Upper lobe of right lung (tissue), 1 donor: ENCODE data around the gene CDH11. TPM values are rescaled to one million over a fixed set of nuclear protein-coding genes. Genes with fewer than 3 reads are reported as not detected.

Source experiments
- ATAC-seq: fragments of 200-7000 bp; cut with Tn5 transposase; one replicate; pipeline ENCODE4 v1.9.1; 2020; ENCODE audit warnings: mild to moderate bottlenecking, moderate library complexity
- DNase-seq: peaks from one replicate; pipeline ENCODE4 v3.0.0-alpha.2; 2020
- H3K27ac ChIP-seq: fragments of 200-600 bp; one replicate; pipeline ENCODE4 v1.8.0; 2022
- H3K27me3 ChIP-seq: fragments of 200-600 bp; one replicate; pipeline ENCODE4 v1.8.0; 2022; ENCODE audit warnings: mild to moderate bottlenecking
- H3K36me3 ChIP-seq: fragments of 200-600 bp; one replicate; pipeline ENCODE4 v1.8.0; 2022
- H3K4me1 ChIP-seq: fragments of 200-600 bp; one replicate; pipeline ENCODE4 v1.8.0; 2022
- H3K4me3 ChIP-seq: fragments of 200-600 bp; one replicate; pipeline ENCODE4 v1.8.0; 2022; ENCODE audit warnings: mild to moderate bottlenecking
- H3K9me3 ChIP-seq: fragments of 200-600 bp; one replicate; pipeline ENCODE4 v1.8.0; 2022
- CTCF ChIP-seq: fragments of 200-600 bp; IDR thresholded peaks from one replicate; pipeline ENCODE4 v1.8.0; 2022; ENCODE audit warnings: antibody characterized with exemption
- intact Hi-C: fragments of 100-400 bp; cut with DNase I; formaldehyde crosslinking; loops from one replicate; pipeline ENCODE4 v1.11.0; 2022
- total RNA-seq: library from RNA; stranded (reverse); fragmentation: NEBNext Ultra II Directional; extraction: Animal tissue kit (Norgen Biotek cat#: 25700); gene quantifications from one replicate; pipeline ENCODE4 v1.2.1, GENCODE V29; 2021
- donor health status: DM: no; HTN: yes; CAD: no; lungs with severe emphysema.

Gene CDH11
- total RNA-seq, 1 donor from 2014 or later, result 176 TPM

- intact Hi-C loops, result no loop called here
- TF ChIP-seq CTCF, result no peak
- no peak for DNase-seq
These were observed 2.4 kb downstream of the CDH11 start for GRCh38 chr16:65119435-65119834.

GRCh38 chr16:65118871-65119270, 3.0 kb downstream of the CDH11 start:
- Histone ChIP-seq H3K4me1 (peaks cover 4% of the 10 kb centered on the region), H3K4me3 (peak overlapping the region; percentile 62), H3K9me3 (no peaks in the 10 kb centered on the region), H3K36me3 (no peaks in the 10 kb centered on the region), H3K27me3 (peaks cover 33% of the 10 kb centered on the region), H3K27ac (peak overlapping the region; percentile 13)
- DNase-seq (no peak), ATAC-seq (no peak)
- intact Hi-C loops, result no loop called here
- no peak for TF ChIP-seq CTCF

More at GRCh38 chr16:65119435-65119834, 2.4 kb downstream of the CDH11 start:
- Histone ChIP-seq H3K27me3 (peaks cover 38% of the 10 kb centered on the region), H3K9me3 (no peaks in the 10 kb centered on the region), H3K27ac (peak overlapping the region; percentile 13), H3K4me1 (peaks cover 4% of the 10 kb centered on the region), H3K4me3 (peak overlapping the region; percentile 62), H3K36me3 (no peaks in the 10 kb centered on the region)
- no peak for ATAC-seq

- no peak for DNase-seq
- TF ChIP-seq CTCF, result peak; percentile 88
- ATAC-seq, result peak; percentile 75
- Histone ChIP-seq H3K27me3 (peaks cover 24% of the 10 kb centered on the region), H3K4me3 (no peak overlapping the region), H3K27ac (no peak overlapping the region), H3K36me3 (no peaks in the 10 kb centered on the region), H3K9me3 (no peaks in the 10 kb centered on the region), H3K4me1 (peaks cover 4% of the 10 kb centered on the region)
- intact Hi-C loops, result no loop called here
These were observed 3.9 kb downstream of the CDH11 start for GRCh38 chr16:65117811-65118448.

GRCh38 chr16:65116818-65117430, 4.9 kb downstream of the CDH11 start:
- Histone ChIP-seq H3K4me3 (no peak overlapping the region), H3K27ac (no peak overlapping the region)
- TF ChIP-seq CTCF, result no peak

GRCh38 chr16:65116216-65116615, 5.6 kb downstream of the CDH11 start:
- Histone ChIP-seq H3K4me1 (peaks cover 4% of the 10 kb centered on the region), H3K9me3 (no peaks in the 10 kb centered on the region), H3K36me3 (no peaks in the 10 kb centered on the region), H3K27ac (no peak overlapping the region), H3K27me3 (peaks cover 8% of the 10 kb centered on the region), H3K4me3 (no peak overlapping the region)
- intact Hi-C loops, result no loop called here
- no peak for TF ChIP-seq CTCF
- no peak for DNase-seq
- no peak for ATAC-seq

More at GRCh38 chr16:65116818-65117430, 4.9 kb downstream of the CDH11 start:
- H3K9me3 ChIP-seq, result no peaks in the 10 kb centered on the region
- ATAC-seq (no peak), DNase-seq (no peak)
- no peaks in the 10 kb centered on the region for H3K36me3 ChIP-seq
- intact Hi-C loops, result no loop called here
- peaks cover 14% of the 10 kb centered on the region for H3K27me3 ChIP-seq
- peaks cover 4% of the 10 kb centered on the region for H3K4me1 ChIP-seq
